Endothelial cell of umbilical vein (primary cell): Measurements from ENCODE around the gene CMSS1. TPM values are rescaled to one million over a fixed set of nuclear protein-coding genes. Genes with fewer than 3 reads are reported as not detected.

Experiments used
- BruUV-seq: library from RNA; stranded (reverse); fragments of 400-500 nt; replicated peaks from 2 replicates; lab custom pipeline; 2021; lab: Mats Ljungman, UMichigan
- CTCF ChIA-PET: fragments of 300-600, 350-600 bp; sonication (Branson Sonifier 250); formaldehyde crosslinking; loops from one replicate; lab custom pipeline; 2021; ENCODE audit warnings: antibody characterized with exemption, inconsistent platforms; lab: Charles Lee
- POLR2A ChIA-PET: fragments of 300-600, 350-600 bp; sonication (Branson Sonifier 250); formaldehyde crosslinking; loops from one replicate; lab custom pipeline; 2021; ENCODE audit warnings: antibody characterized with exemption, inconsistent platforms; lab: Charles Lee
- DNase-seq: peaks from one replicate; pipeline ENCODE4 v3.0.0-alpha.2; 2011; ENCODE audit warnings: low read depth, low spot score
- FAIRE-seq: peaks from 2 replicates; lab custom pipeline; 2011; peaks lifted over from hg19 to GRCh38; lab: Jason Lieb, UNC
- H2AFZ ChIP-seq: 2 replicates; pipeline ENCODE4 v1.6.0; 2012; ENCODE audit warnings: low read depth, low read length, control low read depth, inconsistent platforms
- H3K27ac ChIP-seq: 2 replicates; pipeline ENCODE4 v1.5.1; 2011; ENCODE audit warnings: low read depth, mild to moderate bottlenecking, control low read depth, low read length, moderate library complexity; ENCODE audit not compliant: insufficient read depth
- H3K27me3 ChIP-seq, 2 experiments: 2 replicates each; pipeline versions ENCODE4 v1.6.0 to v1.6.1; 2011; ENCODE audit warnings: low read length in 2 of 2, mixed read lengths in 1 of 2; ENCODE audit not compliant: control insufficient read depth in 2 of 2, insufficient read depth in 2 of 2
- H3K36me3 ChIP-seq, 2 experiments: 2 replicates in 1 of 2; 3 replicates in 1 of 2; pipeline ENCODE4 v1.5.1; 2011; ENCODE audit warnings: low read length in 2 of 2, mild to moderate bottlenecking in 1 of 2, moderate library complexity in 1 of 2; ENCODE audit not compliant: control insufficient read depth in 2 of 2, insufficient read depth in 2 of 2; ENCODE audit errors: extremely low read depth in 1 of 2
- H3K4me1 ChIP-seq: 3 replicates; pipeline ENCODE4 v1.5.1; 2011; ENCODE audit warnings: mild to moderate bottlenecking, low read length; ENCODE audit not compliant: control insufficient read depth, insufficient read depth; ENCODE audit errors: extremely low read depth
- H3K4me2 ChIP-seq: 2 replicates; pipeline ENCODE4 v1.6.1; 2011; ENCODE audit warnings: low read length, control low read depth, mixed read lengths; ENCODE audit not compliant: insufficient read depth
- H3K4me3 ChIP-seq, 3 experiments: fragments of 200-600 bp in 1 of 3; sonication (generic), shearing (Covaris generic) in 1 of 3; replicated peaks in 1 of 3; 2 replicates each; pipeline ENCODE4 v1.5.1; 2011 to 2016; ENCODE audit warnings: control low read depth in 3 of 3, low read length in 3 of 3, mild to moderate bottlenecking in 2 of 3, inconsistent platforms in 1 of 3, low read depth in 1 of 3, moderate library complexity in 1 of 3; ENCODE audit not compliant: insufficient read depth in 1 of 3
- H3K79me2 ChIP-seq: 2 replicates; pipeline ENCODE4 v1.6.0; 2012; ENCODE audit warnings: low read length, inconsistent platforms; ENCODE audit not compliant: control insufficient read depth, insufficient read depth
- H3K9ac ChIP-seq: replicated peaks from 2 replicates; pipeline ENCODE3; 2011; ENCODE audit warnings: low read length, control low read depth; ENCODE audit not compliant: insufficient read depth; ENCODE audit errors: extremely low read depth
- H3K9me1 ChIP-seq: replicated peaks from 3 replicates; pipeline ENCODE4 v1.6.0; 2011; ENCODE audit warnings: mild to moderate bottlenecking, low read length; ENCODE audit not compliant: control insufficient read depth, insufficient read depth; ENCODE audit errors: extremely low read depth
- H3K9me3 ChIP-seq: replicated peaks from 2 replicates; pipeline ENCODE4 v1.5.1; 2012; ENCODE audit warnings: low read length, inconsistent platforms; ENCODE audit not compliant: control insufficient read depth, insufficient read depth
- H4K20me1 ChIP-seq: replicated peaks from 2 replicates; pipeline ENCODE3; 2011; ENCODE audit warnings: mild to moderate bottlenecking, low read length; ENCODE audit not compliant: control insufficient read depth, insufficient read depth; ENCODE audit errors: extremely low read depth
- EZH2 ChIP-seq: IDR thresholded peaks from 2 replicates; pipeline ENCODE4 v1.6.1; 2012; ENCODE audit warnings: borderline replicate concordance, low read depth, mild to moderate bottlenecking, moderate library complexity, low read length, inconsistent platforms; ENCODE audit not compliant: severe bottlenecking
- FOS ChIP-seq: IDR thresholded peaks from 2 replicates; pipeline ENCODE4 v1.6.1; 2011; ENCODE audit warnings: mild to moderate bottlenecking, low read length, moderate library complexity, borderline replicate concordance; ENCODE audit not compliant: insufficient read depth
- GATA2 ChIP-seq: IDR thresholded peaks from 2 replicates; pipeline ENCODE4 v1.7.0; 2011; ENCODE audit warnings: low read depth, mild to moderate bottlenecking, moderate library complexity, mixed read lengths, low read length; ENCODE audit not compliant: insufficient read length, insufficient read depth
- MYC ChIP-seq: IDR thresholded peaks from one replicate; pipeline ENCODE4 v1.6.1; 2011; ENCODE audit warnings: mild to moderate bottlenecking, low read depth, low read length
- POLR2A ChIP-seq: IDR thresholded peaks from 2 replicates; pipeline ENCODE4 v1.6.1; 2012; ENCODE audit warnings: low read depth, mild to moderate bottlenecking, control low read depth, low read length
- POLR2AphosphoS5 ChIP-seq: IDR thresholded peaks from 2 replicates; pipeline ENCODE4 v1.6.1; 2012; ENCODE audit warnings: low read depth, mild to moderate bottlenecking, control low read depth, low read length, moderate library complexity; ENCODE audit not compliant: insufficient read depth
- dilution Hi-C: fragments of 300-500 bp; cut with MboI; formaldehyde crosslinking; loops from one replicate; pipeline ENCODE4 v1.15.0; 2019; ENCODE audit warnings: low sequenced_read_pairs; ENCODE audit not compliant: extremely low pct_ligation_motif_present
- intact Hi-C: fragments of 100-400 bp; cut with micrococcal nuclease; formaldehyde crosslinking; loops from one replicate; pipeline ENCODE4 v1.10.0; 2022
- polyA plus RNA-seq, 4 experiments: library from polyadenylated mRNA; depleted of rRNA in 3 of 4; stranded (reverse) in 3 of 4; unstranded in 1 of 4; fragments of >200 nt; gene quantifications; 2 replicates each; pipeline versions ENCODE4 v1.2.1 to v1.2.3, GENCODE V29; 2011 to 2012; ENCODE audit warnings: missing spikeins in 1 of 4
- total RNA-seq: library from RNA; stranded (reverse); gene quantifications from 2 replicates; pipeline ENCODE4 v1.2.3, GENCODE V29; 2021
- TF ChIP-seq, protein P1 (sequence below), 2 donors: IDR thresholded peaks; 1 replicate in 1 of 2; 2 replicates in 1 of 2; pipeline ENCODE4 v1.5.1; 2011; ENCODE audit warnings: low read length in 2 of 2, mild to moderate bottlenecking in 2 of 2, moderate library complexity in 2 of 2, control low read depth in 1 of 2, inconsistent platforms in 1 of 2, low read depth in 1 of 2; ENCODE audit not compliant: insufficient read depth in 1 of 2; ENCODE audit errors: extremely low read depth in 1 of 2

The CMSS1 gene
- total and polyA plus RNA-seq, 2 donors (not counting 3 experiments of a cell fraction or from before 2014, with no cell fraction given): 9.7 to 60.6 TPM

DNA sequence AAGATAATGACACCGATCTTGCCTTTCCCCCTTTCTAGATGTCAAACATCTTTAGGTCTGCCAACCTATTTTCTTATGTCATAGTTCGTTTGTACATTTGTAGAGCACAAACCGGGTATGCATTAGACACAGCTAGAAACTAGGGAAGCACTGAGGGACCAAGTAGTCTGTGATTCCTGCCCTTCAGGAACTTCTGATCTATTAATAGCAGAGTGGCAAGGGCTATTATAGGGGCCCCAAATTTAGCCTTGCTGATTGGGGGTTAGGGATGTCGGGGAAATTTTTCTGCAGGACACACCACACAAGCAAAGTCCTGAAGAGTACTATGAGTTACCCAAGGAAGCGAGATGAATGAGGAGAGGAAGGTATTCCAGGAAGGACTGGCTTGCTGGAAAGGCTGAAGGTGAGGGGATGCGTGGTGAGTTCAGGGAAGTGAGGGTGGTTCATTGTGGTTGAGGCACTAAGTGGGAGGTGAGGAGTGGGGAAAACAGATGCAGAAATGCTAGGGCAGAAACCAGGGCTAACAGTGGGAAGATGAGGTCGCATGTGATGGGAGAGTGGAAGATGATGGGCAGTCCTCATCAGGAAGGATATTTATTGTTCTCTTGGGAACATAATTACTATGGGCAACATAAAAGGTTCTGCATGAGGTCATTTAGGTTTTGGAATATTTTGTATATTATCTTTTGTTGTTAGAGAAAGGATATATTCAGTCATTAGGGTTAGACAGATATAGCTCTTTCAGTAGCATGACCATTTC lies 144.3 kb downstream of the CMSS1 start:
- ChIA-PET POLR2A (no interaction called here), CTCF (interaction anchor here (1.2 to 2.3 kb wide), 2 partner anchors 17 to 292 kb away, joined by 3 to 6 read pairs; no protein-coding TSS in a partner anchor)
- Histone ChIP-seq H2AFZ (no peak overlapping the region), H3K9ac (no peak overlapping the region), H3K27ac (no peak overlapping the region), H3K9me3 (no peaks in the 10 kb centered on the region), H3K36me3 (no peaks in the 10 kb centered on the region), H3K4me2 (no peak overlapping the region), H3K4me3 (no peak overlapping the region), H3K79me2 (no peaks in the 10 kb centered on the region), H3K9me1 (no peaks in the 10 kb centered on the region), H3K4me1 (peaks cover 8% of the 10 kb centered on the region), H4K20me1 (no peaks in the 10 kb centered on the region), H3K27me3 (no peaks in the 10 kb centered on the region)
- TF ChIP-seq POLR2AphosphoS5: no peak
- no peak for TF ChIP-seq FOS
- TF ChIP-seq POLR2A: no peak
- TF ChIP-seq, protein P1, sequence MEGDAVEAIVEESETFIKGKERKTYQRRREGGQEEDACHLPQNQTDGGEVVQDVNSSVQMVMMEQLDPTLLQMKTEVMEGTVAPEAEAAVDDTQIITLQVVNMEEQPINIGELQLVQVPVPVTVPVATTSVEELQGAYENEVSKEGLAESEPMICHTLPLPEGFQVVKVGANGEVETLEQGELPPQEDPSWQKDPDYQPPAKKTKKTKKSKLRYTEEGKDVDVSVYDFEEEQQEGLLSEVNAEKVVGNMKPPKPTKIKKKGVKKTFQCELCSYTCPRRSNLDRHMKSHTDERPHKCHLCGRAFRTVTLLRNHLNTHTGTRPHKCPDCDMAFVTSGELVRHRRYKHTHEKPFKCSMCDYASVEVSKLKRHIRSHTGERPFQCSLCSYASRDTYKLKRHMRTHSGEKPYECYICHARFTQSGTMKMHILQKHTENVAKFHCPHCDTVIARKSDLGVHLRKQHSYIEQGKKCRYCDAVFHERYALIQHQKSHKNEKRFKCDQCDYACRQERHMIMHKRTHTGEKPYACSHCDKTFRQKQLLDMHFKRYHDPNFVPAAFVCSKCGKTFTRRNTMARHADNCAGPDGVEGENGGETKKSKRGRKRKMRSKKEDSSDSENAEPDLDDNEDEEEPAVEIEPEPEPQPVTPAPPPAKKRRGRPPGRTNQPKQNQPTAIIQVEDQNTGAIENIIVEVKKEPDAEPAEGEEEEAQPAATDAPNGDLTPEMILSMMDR (IDR thresholded peaks at IDR 0.05; ENCODE audit: extremely low read depth in 1 of 2, insufficient read depth in 1 of 2, low read depth in 1 of 2, low read length in 2 of 2): no peak
- TF ChIP-seq GATA2: no peak
- TF ChIP-seq MYC: no peak
- TF ChIP-seq EZH2: no peak
- FAIRE-seq: no peak
- dilution Hi-C loops (no loop called here), intact Hi-C loops (no loop called here)
- no TSS peak for BruUV-seq
- no peak for DNase-seq
